NCI-H526 treated with DMSO at 0.1 percent for 48 hours (cell line): Measurements from ENCODE around the gene RFX1.

Source experiments
- DNase-seq: peaks from one replicate; lab custom pipeline; 2025; lab: John Stamatoyannopoulos, UW

The RFX1 gene

DNA sequence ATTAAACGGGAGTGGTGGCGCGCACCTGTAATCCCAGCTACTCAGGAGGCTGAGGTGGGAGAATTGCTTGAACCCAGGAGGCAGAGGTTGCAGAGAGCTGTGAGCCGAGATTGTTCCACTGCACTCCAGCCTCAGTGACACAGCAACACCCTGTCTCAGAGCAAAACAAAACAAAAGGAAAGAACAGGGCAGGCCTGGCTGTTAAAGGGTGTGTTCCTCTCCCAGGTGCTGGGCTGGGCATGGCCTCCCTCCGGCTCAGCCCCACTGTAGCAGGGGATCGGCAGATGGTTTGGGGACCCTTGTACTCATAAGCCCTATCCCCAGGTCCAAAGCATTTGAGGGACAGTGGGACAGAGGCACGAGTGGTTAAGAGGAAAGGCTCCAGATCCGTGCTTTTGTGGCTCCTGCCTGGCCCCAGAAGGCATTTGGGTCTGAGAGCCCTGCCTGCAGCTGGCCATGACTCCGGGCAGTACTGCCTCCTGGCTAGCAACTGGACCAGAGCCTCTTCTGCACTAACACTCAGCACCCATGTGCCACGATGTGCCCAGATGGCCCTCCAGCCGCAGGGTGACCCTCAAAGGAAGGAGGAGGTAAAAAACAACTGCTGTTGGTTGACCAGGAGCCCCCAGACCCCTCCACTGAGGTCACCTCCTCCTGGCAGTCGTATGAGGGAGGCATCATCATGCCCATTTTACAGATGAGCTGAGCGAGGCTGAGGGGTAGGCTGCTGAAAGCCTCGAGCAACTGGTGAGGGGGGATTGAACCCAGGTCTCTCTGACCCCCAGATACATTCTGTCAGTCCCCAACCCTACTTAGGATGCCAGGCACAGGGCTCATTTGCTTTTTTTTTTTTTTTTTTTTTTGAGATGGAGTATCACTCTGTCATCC is 10.0 kb downstream of the RFX1 start:
- DNase-seq = no peak

DNA sequence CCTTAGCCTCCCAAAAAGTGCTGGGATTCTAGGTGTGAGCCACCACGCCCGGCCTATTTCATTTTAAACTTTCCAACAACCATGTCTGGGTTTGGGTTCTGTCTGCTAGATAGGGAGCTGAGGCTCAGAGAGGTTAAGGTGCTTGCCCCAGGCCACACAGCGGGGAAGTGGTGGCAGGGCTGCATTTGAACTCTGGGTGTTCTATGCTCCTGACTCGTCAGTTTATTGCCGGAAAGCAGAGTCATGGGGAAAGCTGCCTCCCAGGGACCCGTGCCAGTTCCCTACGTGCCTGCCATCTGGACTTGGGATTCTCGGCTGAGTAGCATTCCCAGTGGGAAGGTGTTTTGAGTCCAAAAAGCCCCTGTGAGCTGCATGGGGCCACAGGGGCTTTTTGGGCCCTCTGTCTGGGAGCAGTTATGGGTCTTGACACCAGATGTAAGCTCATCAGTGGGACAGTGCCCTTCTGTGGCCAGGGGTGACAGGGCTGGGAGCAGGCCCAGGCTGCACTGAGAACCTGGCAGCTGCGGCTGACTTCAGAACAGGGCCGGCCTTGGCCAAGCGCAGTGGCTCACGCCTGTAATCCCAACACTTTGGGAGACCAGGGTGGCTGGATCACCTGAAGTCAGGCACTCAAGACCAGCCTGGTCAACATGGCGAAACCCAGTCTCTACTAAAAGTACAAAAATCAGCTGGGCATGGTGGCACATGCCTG is 10.9 kb downstream of the RFX1 start:
- DNase-seq = no peak

DNA sequence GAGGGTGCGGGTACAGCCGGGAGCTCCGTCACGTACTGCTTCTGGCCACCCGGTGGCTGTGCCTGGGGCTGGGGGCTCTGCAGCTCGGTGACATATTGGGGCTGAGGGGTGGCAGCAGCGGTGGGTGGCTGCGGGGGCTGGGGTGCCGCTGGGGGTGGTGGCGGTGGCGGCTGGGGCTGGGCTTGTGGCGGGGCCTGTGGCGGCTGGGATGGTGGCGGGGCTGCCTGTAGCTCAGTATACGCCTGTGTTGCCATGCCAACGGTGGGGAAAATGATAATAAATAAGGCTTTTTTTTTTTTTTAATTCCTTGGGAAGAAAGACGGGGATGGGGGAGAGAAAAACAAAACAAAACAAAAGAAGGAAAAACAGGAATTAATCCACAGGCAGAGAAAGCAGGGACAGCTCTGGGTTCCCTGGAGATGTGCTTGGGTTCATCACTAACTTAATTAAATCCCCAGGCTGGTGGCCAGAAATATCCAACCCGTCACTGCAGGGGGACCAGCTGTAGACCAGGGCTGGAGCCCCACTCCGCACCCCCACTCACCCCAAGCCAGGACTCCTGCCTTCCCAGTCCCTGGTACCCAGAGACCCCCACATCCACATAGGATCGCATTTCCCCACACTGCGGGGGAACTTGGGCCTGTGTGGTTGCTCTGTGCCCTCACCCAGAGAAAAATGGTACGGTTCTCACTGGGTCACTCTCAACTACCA is 12.4 kb downstream of the RFX1 start:
- no peak for DNase-seq

DNA sequence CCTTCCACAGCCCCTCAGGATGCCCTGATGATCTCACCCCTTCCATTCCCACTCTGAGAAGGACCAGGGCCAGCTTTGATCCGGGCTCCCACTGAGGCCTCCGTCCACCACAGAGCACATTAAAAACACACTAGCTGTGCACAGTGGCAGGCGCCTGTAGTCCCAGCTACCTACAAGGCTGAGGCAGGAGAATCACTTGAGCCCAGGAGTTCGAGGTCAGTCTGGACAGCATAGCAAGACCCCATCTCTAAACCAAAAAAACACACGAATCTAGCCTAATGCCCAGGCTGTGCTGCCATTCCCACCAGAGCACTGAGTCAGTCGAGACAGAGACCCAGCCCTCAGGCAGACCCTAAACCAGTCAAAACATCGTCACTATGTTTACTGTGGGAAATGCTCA is 14.1 kb downstream of the RFX1 start:
- no peak for DNase-seq

DNA sequence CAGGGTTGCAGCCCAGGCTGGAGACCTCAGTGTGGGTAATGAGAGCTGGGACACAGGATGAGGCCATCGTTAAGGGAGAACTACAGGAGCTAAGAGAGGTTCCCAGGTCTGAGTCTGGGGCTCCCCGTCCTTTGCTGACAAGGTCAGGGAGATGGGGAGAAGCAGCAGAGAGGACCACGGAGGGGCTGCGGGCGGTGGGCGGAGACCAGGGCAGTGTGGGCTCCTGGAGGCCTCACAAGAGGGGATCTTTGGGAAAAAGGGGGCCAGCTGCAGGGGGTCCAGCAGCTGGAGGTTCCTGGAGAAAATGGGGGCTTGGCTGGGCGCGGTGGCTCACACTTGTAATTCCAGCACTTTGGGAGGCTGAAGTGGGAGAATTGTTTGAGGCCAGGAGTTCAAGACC is 16.0 kb downstream of the RFX1 start:
- DNase-seq = no peak

DNA sequence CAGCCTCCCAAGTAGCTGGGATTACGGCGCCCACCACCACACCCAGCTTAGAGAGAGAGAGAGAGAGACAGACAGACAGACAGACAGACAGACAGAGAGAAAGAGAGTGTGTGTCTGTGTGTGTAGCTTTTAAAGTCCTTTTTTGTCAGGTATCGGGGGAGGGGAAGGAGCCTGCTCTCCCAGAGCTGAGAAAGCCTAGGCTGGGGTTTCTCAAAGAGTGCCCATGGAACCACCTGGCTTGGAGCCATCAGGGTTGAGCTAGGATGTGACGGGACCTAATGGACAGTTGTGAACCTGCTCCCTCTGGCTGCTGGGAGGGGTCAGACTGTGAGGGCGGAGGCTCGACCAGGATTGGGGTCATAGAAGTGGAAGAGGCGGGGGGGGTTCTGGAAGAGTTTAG is 16.6 kb downstream of the RFX1 start:
- DNase-seq = no peak

DNA sequence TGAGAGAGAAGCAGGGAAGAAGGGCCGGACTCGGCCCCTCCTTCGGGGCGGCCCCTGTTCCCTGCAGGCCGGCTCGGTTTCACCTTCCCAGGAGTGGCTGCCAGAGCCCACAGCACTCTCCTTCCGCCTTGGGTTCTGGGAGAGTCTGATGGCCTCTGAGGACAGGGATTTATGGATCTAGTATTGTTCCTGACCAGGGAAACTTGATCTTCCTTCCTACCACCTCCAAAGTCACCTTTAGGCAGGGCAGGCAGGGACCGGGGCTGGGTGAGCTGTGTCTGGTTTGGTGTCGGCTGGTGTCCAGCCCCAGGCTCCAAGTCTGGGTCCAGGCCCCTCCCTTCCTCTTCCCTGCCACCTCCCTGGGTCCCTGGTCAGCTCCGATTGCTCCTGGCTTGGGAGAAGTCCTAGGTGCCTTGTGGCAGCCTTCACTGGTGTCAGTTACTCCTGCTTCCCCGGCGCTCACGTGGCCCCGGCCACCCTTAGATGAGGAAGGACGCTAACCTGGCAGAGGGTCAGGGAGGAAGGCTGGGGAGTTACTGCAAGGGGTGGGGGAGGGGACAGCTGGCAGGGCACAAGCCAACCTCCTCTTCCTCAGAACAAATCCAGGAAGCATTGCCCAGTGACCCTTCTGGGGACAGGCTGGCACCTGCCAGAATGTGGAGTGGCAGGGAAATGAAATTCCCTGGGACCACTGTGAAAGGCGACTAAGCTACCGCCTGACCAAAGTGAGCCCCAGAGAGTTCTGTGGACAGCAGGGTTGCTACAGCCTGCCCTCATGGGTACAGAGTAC is 18.8 kb downstream of the RFX1 start:
- DNase-seq = no peak

DNA sequence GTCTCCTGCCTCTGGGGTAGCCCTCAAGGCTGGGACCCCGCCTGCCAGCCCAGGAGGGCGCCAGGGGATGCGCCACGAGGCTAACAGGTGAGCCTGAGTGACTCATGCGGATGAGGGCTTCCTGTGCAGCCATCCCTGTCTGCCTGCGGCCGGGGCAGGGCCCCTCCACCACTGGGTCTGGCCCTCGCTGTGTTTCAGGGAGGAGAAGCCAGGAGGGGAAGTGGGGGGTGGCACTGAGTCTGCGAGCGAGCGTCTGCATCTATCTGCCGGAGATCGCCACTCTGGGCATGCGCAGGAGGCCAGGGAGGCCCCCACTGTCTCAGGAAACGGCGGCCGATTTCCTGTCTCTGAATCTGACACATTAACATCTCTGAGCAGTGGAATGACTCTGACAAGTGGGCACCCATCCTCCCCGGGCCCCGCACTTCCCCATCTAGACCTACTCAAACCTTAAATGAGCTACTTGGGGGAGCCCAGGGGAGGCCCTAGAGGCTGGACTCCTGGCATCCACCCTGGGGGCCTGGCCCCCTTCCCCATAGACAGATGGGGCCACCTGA is 19.7 kb downstream of the RFX1 start:
- DNase-seq = peak; percentile 5

DNA sequence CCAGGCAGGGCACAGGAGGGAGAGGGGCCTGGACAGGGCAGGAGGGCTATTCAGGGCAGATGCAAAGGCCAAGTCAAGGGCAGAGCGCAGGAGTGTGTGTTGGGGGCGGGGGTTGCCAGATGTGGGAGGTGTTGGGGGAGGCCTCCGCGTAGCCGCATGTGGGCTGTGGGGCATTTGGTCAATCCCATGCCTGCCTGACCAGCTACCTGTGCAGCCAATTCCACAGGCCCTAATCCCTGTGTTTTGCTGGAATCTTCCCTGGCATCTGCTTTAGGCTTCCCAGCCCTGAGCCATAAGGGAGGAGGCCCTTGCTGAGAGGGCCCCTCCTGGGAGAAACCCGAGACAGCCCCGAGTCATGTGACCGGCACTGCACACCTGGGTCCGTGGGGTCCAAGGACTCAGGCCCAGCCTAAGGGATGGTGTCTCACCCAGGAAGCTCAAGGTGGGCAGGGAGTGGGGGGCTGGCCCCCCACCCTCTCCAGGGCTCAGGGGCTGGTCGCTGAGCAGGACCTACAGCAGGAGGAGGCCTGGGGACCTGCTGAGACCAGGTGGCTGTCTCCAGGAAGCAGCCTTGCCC is 20.3 kb downstream of the RFX1 start:
- no peak for DNase-seq

DNA sequence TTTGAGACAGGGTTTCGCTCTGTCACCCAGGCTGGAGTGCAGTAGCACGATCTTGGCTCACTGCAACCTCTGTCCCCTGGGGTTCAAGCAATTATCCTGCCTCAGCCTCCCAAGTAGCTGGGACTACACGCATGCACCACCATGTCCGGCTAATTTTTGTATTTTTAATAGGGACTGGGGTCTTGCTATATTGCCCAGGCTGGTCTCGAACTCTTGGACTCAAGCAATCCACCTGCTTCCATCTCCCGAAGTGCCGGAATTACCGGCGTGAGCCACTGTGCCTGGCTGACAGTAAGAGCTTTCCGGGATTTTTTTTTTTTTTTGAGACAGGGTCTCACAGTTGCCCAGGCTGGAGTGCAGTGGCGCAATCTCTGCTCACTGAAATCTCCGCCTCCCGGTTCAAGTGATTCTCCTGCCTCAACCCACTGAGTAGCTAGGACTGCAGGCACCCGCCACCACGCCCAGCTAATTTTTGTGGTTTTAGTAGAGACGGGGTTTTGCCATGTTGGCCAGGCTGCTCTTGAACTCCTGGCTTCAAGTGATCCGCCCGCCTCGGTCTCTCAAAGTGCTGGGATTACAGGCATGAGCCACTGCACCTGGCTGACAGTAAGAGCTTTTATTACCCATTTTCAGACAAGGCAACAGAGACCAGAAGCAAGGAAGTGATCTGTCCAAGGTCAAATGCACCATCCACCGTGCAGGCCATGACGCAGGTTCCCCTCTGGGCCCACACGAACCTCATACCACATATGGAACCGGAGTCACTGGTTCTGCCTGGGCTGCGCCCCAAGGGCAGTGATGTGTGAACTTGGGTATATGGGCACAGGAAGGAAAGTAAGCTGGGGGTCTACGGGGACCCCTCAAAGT is 21.0 kb downstream of the RFX1 start:
- no peak for DNase-seq

DNA sequence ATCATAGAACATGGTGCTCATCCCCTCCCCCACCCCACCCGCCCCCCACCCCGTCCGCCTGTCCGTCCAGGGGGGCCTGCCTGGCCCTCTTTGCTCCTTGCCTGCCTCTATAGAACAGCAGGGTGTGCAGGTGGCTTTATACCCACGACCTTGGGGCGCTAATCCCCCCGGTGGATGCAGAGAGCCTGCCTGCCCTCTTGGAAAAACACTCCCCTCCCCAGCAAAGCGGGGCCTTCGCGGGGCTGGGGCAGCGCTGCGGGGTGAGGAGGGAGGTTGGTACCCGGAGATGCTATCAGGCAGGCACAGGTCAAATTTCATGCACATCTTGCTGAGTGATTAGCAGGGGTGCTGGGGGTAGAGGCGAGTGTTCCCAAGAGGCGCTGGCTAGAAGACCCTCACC is 21.9 kb downstream of the RFX1 start:
- DNase-seq = no peak

DNA sequence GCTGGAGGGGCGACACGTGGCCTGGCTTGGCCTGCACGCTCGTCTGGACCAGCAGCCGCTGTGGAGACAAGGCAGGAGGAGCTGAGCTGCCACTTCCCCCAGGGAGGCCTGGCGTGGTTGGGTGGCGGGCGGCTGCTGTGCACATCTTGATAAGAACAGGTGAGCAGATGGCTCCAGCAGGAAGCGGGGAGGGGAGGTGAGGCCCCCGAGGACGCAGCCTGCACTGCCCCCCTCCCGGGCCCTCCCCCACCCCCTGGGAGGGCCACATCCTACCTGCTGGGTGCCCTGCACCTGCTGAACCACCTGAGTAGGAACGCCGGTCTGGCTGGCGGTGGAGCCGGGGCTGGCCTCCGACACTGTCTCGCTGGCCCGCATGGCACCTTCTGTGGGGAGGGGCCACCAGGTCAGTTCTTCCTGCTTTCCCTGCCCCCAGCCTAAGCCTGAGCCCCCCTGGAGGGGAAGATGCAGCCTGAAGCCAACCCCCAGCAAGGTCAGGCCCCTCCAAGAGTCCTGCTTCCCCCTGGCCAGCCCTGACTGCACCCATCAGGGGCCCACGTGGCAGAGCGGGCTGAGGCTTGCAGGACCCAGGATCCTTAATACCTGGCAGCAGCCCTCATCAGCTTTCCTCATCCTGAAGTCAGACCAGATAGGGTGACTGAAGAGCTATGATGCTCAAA is 22.8 kb downstream of the RFX1 start:
- DNase-seq = peak; percentile 14

DNA sequence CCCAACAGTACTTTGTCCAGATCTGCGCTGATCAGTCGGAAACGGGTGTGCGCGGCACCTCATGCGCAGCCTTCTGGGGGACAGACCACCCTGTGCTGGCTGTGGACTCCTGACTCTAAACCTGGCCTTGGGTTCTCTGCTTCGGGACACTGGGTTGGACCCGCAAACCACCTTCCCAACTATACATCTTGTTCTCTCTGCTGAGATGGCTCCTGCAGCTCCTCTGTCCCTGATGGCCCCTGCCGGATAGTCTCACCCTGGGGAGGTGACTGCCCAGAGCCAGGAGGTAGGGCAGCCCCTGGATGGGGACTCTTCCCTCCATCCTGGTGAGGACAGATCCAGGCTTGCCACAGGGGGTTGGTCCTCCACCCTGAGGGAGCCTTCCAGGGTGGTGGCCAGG is 23.3 kb downstream of the RFX1 start:
- DNase-seq = no peak

DNA sequence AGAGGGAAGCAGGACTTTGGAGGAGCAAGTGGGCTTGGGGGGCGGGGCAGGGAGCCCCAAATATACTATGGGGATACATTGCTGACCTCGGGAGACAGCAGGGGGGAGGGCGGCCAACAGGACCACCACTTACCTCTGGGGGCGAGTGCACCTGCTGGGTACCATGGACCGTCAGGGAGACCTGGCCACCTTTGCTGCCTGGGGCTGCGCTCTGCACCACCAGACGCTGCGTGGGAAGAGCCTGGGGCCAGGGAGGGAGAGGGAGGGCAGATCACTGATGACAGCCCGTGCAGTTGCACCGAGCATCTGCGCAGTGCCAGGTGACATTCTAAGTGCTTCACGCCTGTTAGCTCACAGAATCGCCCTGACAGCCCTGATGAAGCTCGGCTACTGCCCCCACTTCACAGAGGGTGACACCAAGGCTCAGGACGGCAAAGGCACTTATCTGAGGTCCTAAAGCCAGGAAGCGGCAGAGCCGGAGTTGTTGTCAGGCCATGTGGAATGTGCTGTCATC is 24.1 kb downstream of the RFX1 start:
- no peak for DNase-seq

DNA sequence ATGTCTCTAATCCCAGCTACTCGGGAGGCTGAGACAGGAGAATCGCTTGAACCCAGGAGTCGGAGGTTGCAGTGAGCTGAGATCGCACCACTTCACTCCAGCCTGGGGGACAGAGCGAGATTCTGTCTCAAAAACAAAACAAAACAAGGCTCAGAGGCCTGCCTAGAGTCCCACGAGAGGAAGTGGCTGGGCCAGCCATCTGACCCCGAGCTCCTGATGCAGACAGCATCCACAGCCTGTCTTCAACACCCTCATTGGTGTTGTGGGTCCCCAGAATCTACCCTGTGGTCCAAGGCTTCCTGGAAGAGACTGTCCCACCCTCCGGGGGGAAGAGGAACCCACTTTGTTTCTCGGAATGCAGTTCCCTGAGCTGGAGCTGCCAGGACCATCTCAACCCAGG is 24.7 kb downstream of the RFX1 start:
- no peak for DNase-seq

DNA sequence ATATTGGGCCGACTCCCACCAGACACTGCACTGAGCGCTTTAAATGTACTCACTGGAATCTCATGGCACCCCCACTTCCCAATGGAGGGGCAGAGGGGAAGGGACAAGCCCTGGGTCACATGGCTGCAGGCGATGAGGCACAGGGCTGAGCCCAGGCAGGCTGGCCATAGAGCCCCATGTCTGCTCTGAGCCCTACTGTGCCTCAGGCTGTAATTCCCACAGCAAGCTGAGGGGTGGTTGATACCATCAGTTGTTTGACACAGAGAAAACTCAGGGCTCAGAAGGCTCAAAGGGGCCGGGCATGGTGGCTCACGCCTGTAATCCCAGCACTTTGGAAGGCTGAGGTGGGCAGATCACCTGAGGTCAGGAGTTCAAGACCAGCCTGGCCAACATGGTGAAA is 25.1 kb downstream of the RFX1 start:
- no peak for DNase-seq

DNA sequence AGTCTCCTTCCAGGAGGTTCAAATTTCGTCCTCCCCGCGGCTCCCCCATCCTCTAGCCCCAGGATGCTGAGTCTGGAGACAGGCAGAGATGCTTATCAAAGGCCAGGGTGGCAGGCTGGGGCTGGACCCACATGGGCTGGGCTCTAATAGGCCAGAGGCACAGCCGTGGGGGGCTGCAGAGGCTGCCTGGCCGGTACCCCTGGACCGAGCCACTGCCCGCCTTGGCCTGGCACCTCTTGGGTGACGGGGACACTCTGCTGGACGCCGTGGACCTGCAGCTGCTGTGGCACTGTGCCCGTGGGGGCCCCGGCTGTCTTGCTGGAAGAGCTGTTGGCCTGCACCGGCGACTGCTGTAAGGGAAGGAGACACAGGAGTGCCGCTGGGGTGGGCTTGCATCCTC is 25.8 kb downstream of the RFX1 start:
- DNase-seq = no peak

DNA sequence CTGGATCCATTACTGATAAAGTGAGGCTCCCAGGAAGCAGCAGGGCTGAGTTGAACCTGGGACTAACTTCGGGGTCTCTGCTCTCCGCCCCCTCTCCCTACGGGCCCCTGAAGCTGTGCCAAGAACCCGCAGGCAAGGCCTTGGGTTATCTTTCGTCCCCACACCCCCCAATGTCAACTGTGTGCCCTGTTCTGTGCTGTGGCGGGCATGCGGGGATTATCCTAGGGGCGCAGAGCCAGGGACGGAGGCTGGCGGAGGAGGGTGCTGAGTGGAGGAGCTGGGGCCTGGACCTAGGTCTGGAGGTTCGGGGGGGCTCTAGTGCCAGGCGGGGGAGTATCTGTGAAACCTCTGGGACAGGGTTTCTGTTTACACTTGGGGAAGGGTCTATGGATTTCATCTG is 26.4 kb downstream of the RFX1 start:
- DNase-seq = no peak

DNA sequence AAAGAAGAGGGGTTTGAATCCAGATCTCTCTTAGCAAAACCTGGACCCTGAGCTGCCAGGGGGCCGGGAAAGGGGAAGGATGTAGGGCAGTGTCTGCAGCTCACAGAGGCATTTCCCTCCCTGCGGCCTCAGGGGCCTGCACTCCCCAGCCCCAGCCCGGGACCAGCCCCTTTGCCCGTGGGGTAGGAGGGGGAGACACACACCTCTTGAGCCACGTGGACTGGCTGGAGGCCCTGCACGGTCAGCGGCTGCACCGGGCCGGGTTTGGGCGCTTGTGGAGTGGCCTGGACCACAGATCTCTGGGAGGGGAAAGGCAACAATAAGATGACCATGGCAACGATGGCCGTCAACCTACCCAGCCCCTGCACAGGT is 26.9 kb downstream of the RFX1 start:
- DNase-seq = no peak
